Frontal cortex (tissue), 4 donors: ENCODE results near the gene NKPD1. TPM values are rescaled to one million over a fixed set of nuclear protein-coding genes. Genes with fewer than 3 reads are reported as not detected.
A peak's percentile ranks its signal among the peaks of the same experiment; 100 is the strongest.

Experiments used
- DNase-seq, 2 donors: peaks; one replicate each; pipeline ENCODE4 v3.0.0; 2012; ENCODE audit warnings: low spot score in 2 of 2
- FAIRE-seq: peaks from 2 replicates; lab custom pipeline; 2012; peaks lifted over from hg19 to GRCh38; lab: Jason Lieb, UNC
- total RNA-seq: library from RNA; depleted of rRNA; stranded (reverse); fragments of >200 nt; gene quantifications from one replicate; pipeline ENCODE4 v1.2.3, GENCODE V29; 2014
- donor health status: control.
- donor health status: control.
- donor health status: control.

NKPD1 gene, protein sequence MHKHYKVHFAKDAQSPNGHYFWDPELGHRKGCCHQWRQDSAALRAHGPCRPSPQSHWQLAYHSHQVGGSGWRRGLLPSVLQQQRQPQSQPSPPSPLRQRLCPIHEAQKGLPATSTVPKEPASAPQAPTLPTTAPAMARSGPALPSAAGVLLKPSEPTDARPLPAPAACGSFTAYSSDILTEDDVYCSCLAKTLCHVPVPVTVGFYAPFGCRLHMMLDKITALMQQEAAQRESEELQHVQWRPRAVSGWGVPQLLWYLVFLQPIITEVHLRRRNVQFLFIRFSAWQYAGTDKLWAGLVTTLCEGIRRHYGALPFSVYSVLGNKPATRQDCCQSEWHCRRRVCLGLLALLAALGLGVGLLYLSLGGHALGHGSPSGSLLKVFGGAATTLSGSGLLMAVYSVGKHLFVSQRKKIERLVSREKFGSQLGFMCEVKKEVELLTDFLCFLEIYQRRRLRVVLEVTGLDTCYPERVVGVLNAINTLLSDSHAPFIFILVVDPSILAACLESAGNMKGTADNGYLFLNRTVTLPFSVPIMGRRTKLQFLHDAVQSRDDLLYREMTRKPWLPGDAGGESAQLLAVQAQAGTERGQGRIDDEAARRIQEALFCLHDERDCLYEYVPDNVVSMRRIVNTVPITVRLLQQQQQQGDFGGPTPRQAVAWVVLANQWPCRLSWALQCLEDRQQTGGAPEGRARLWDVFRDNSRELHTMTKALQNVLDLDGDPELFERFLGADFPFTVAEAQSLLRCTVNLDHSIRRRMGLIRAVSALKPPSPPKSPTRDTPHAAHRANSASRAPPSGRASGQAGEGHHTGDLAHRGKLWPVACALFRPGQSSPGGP
- 1.2 TPM for total RNA-seq

DNA sequence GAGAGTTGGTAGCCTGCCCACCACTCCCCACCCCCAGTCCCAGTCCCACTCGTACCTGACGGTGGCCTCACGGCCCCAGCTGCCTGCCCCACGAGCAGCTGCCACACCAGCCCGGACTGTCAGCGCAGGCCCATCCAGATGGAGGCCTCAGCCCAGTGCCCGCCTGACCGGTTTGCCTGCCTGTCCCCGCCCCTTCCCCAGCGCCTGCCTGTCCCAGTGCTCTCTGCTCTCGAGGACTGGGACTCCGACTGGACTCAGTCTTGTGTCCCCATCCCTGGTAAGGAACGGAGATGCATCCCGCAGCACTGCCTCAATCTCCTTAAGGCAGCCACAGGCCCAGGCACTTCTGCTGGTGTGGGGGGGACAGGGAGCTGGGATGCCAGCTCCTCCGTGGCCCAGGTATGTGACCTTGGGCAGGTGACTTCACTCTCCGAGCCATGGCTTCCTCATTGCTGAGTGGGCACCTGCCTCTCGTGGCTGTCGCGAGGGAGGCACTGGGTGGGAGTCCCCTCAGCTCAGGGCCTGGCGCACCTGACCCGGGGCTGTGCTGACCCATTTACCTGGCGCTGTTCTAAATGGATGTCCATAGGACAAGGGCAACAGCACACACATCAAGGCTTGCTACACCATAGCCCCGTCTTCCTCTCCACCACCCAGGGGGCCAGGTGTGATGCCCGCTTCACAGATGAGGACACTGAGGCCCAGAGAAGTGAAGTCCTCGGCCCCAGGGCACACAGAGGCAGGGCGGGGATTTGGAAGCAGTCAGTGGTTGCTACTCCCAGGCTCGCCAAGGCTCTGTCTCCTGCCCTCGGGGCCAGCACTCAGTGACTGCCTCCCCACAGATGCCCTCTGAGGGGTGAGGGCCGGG is at the start of gene NKPD1:
NKPD1 (minus strand) TSS at position 113 of the 868 bp plus-strand sequence. CDS start 832 bp downstream, outside the sequence.
- DNase-seq (peak in 1 of 2 donors; percentile 25), FAIRE-seq (no peak)

DNA sequence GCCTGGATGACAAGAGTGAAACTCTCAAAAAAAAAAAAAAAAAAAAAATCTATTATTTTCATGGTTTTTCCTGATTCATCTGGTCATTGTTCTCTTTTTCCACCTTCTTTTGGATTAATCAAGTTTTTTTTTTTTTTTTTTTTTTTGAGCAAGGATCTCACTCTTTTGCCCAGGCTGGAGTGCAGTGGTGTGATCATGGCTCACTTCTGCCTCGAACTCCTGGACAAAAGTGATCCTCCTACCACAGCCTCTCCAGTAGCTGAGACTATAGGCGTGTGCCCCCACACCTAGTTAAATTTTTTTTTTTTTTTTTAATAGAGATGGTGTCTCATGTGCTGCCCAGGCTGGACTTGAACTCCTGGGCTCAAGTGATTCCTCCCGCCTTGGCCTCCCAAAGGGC is 45.5 kb upstream of the NKPD1 start:
- DNase-seq (no peak), FAIRE-seq (no peak)

DNA sequence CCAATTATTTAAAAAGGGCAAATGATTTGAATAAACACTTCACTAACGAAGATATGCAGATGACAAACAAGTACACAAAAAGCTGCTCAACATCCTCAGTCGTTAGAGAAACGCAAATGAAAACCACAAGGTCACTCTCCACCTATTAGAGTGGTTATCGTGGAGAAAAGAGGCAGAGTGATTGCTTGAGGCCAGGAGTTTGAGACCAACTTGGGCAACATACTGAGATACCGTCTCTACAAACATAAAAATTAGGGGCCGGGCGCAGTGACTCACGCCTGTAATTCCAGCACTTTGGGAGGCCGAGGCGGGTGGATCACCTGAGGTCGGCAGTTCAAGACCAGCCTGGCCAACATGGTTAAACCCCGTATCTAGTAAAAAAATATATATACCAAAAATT is 45.0 kb upstream of the NKPD1 start:
- FAIRE-seq (no peak), DNase-seq (no peak)

DNA sequence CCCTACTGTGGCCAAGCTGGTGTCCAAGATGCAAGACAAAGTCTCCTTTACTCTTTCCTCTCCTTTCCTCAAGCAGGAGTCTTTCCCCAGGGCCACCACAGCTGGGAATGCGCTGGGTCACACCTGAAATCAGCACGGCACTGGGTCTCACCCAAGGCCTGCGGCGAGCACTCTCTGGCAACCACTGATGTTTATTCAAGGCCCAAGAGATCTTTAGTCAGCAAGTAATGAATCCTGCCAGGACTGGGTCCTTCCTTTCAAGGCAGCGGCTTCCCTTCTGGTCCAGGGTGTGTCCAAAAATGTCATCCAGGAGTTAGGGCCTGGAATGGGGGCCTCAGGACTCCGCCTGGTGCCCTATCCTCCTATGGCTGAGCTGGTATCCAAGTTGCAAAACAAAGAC is 41.9 kb upstream of the NKPD1 start:
- no peak for FAIRE-seq
- no peak for DNase-seq

DNA sequence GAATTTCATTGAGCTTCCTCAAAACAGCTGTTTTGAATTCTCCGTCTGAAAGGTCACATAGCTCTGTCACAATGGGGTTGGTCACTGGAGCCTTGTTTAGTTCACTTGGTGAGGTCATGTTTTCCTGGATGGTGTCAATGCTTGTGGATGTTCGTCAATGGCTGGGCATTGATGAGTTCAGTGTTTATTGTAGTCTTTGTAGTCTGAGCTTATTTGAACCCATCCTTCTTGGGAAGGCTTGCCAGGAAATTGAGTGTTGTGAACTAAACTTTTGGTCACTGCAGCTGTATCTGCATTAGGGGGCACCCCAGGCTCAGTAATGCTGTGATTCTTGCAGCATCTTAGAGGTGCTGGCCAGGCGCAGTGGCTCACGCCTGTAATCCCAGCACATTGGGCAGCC is 39.8 kb upstream of the NKPD1 start:
- FAIRE-seq (no peak), DNase-seq (no peak)

DNA sequence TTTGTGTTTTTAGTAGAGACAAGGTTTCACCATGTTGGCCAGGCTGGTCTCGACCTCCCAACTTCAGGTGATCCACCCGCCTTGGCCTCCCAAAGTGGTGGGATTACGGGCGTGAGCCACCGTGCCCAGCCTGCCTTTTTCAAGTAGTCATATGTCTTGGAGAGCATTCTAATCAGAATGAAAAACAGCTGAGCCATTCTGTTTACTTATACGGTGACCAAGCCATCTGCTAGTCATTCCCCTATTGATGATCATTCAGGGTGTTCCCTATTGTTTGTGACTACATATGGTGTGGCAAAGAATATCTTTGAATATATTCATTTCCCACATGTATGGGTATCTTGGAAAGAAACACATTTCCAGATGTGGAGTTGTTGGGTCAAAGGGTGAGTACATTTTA is 35.0 kb upstream of the NKPD1 start:
- no peak for FAIRE-seq
- no peak for DNase-seq

DNA sequence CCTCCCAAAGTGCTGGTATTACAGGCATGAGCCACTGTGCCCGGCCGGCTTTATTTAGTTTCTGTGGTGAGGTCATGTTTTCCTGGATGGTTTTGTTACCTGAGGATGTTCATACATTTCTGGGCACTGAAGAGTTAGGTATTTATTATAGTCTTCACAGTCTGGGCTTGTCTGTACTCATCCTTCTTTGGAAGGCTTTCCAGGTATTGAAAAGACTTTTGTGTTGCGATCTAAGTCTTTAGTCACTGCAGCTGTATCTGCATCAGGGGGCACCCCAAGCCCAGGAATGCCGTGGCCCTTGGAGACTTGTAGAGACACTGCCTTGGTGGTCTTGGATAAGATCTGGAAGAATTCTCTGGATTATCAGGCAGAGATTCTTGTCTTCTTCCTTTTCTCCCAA is 30.6 kb upstream of the NKPD1 start:
- no peak for DNase-seq
- FAIRE-seq, result no peak

DNA sequence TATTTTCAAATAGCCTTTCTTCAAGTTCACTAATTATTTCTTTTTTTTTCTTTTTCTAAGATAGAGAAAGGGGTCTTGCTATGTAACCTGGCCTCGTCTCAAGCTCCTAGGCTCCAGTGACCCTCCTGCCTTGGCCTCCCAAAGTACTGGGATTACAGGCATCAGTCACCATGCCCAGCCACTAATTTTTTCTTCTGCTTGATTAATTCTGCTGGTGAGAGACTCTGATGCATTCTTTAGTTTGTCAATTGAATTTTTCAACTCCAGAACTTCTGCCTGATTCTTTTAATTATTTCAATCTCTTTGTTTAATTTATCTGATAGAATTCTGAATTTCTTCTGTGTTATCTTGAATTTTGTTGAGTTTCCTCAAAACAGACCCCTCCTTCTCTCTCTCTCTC is 29.2 kb upstream of the NKPD1 start:
- DNase-seq (no peak), FAIRE-seq (no peak)

DNA sequence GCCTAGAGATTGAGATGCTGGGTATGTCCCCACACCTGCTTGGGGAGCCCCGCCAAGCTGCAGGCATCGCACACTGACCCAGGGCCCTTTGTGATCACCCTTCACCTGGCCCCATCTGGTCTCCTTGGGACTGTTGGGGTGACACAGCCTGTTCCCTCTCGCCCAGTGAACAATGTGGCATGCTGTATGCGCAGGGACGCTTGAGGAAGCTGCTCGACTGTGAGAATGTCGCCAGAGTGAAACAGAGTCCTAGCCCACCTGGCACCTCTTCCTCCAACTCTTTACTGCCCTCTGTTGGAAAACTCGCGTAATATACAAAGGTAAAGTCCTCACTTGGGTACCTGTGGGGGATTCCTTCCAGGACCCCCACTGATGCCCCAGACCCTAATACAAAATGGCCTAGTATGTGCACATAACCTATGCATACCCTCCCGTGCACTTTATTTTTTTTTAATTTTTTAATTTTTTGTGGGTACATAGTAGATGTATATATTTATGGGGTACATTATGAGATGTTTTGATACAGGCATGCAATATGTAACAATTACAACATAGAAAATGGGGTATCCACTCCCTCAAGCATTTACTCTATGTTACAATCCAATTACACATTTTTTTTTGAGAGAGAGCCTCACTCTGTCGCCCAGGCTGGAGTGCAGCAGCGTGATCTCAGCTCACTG is 26.8 kb upstream of the NKPD1 start:
- FAIRE-seq (no peak), DNase-seq (peak in 1 of 2 donors; percentile 37)

DNA sequence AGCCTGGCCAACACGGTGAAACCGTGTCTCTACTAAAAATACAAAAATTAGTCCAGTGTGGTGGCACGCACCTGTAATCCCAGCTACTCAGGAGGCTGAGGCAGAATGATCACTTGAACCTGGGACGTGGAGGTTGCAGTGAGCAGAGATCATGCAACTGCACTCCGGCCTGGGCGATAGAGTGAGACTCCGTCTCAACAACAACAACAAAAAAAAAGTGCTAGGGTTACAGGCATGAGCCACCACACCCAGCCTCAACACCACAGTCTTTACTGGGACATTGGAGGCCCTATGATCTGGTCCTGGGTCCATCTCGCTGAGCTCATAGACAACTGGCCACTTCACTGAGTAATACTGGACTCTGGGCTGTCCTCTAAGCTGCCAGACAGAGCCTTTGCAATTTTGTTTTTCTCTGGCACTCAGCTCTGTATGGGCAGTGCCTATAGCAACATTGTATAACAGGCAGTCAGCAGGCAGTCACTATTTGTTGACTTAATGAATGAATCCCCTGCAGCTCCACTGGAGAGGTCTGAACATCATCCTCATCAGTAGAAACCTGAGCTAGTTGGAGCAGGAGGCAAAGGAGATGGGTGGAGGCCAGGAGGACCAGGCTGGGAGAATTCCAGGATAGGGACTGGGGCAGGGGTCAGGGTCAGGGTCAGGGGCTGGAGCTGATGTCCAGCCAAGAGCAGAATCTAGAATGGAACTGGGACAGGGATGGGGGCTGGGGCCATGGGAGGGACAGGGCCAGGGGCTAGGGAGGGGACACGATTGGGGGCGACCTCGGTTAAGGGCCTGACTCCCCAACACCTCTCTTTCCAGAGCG is 25.9 kb upstream of the NKPD1 start:
- FAIRE-seq (no peak), DNase-seq (no peak)

DNA sequence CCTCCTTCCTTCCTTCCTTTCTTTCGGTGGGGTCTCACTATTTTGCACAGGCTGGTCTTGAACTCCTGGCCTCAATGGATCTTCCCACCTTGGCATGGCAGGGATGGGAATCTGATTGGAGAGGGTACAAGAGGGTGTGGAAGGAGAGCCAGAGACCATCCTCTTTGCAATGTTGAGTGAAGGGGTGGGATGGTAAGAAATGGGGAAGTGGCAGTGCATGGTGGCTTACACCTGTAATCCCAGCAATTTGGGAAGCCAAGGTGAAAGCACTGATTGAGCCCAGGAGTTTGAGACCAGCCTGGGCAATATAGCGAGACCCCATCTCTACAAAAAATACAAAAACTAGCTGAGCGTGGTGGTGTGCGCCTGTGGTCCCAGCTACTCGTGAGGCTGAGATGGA is 23.3 kb upstream of the NKPD1 start:
- FAIRE-seq, result no peak

DNA sequence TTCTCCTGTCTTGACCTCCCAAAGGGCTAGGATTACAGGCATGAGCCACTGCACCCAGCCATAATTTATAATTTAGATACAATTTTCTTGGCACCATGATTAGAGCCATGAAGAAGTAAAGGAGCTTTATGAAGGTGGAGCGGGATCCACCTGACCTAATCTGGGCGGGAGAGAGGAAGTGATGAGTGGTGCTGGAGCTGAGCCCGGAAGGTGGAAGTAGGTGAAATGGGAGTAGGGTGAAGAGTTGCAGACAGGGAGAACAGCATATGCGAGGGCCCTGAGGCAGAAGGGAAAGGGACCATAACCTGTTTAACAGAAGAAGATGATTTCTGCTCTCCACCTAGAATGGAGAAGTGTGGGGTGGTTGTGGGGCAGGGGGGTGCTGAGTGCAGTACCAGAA is 22.0 kb upstream of the NKPD1 start:
- DNase-seq (no peak), FAIRE-seq (no peak)

More for the DNA sequence above, 23.3 kb upstream of the NKPD1 start:
- DNase-seq, result no peak

DNA sequence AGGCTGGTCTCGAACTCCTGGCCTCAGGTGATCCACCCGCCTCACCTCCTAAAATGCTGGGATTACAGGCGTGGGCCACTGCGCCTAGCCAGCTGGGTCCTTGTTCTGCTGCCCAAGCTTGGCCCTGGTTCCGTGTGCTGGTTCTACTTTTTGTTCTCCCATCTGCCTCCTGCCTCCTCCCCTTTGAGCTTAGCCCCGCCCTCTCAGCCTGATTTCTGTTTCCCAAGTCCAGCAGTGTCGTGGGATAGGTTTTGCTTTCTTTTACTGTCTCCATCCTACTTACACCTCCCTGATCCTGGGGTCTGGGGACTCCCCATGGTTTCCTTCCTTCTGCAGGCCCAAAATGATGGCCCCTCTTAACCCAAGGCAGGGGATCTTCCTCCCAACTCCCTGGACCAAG is 20.2 kb upstream of the NKPD1 start:
- FAIRE-seq (no peak), DNase-seq (no peak)

DNA sequence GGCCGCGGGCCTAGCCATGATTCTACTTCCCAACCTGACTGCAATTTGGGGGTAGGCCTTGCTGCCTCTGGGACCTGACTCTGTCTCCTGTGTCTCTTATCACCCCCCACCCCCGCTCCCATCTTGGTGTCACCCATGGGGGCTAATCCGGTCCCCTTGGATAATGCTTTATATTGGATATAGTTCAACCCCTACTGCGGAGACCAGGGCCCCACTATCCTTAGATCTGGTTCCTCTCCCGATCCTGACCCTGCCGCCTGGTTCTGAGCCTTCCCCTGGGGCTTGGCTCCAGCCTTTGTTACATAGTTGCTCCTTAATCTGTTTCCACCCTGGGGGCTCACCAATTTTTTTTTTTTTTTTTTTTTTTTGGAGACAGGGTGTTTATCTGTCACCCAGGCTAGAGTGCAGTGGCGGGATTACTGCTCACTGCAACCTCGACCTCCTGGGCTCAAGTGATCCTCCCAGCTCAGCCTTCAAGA is 19.1 kb upstream of the NKPD1 start:
- no peak for DNase-seq
- no peak for FAIRE-seq

DNA sequence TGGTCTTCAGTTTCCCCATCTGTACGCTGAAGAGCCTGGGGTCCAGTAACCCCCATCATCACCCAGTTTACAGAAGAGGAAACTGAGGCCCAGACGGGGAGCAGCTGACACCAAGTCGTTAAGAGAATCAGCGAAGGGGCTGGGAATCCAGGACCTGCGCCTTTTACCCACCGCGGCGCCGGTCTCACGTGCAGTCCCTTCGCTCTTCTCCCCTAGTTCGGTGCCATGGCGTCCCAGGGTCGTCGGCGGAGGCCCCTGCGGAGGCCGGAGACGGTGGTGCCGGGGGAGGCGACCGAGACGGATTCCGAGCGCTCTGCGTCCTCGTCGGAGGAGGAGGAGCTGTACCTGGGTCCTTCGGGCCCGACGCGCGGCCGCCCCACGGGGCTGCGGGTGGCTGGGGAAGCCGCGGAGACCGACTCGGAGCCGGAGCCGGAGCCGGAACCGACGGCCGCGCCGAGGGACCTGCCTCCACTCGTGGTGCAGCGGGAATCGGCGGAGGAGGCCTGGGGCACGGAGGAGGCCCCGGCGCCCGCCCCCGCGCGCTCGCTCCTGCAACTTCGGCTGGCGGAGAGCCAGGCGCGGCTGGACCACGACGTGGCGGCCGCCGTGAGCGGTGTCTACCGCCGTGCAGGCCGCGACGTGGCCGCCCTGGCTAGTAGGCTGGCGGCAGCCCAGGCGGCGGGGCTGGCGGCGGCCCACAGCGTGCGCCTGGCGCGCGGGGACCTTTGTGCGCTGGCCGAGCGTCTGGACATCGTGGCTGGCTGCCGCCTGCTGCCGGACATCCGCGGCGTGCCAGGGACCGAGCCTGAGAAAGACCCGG is 18.5 kb upstream of the NKPD1 start:
- peak in 1 of 2 donors; percentile 21 for DNase-seq
- no peak for FAIRE-seq

DNA sequence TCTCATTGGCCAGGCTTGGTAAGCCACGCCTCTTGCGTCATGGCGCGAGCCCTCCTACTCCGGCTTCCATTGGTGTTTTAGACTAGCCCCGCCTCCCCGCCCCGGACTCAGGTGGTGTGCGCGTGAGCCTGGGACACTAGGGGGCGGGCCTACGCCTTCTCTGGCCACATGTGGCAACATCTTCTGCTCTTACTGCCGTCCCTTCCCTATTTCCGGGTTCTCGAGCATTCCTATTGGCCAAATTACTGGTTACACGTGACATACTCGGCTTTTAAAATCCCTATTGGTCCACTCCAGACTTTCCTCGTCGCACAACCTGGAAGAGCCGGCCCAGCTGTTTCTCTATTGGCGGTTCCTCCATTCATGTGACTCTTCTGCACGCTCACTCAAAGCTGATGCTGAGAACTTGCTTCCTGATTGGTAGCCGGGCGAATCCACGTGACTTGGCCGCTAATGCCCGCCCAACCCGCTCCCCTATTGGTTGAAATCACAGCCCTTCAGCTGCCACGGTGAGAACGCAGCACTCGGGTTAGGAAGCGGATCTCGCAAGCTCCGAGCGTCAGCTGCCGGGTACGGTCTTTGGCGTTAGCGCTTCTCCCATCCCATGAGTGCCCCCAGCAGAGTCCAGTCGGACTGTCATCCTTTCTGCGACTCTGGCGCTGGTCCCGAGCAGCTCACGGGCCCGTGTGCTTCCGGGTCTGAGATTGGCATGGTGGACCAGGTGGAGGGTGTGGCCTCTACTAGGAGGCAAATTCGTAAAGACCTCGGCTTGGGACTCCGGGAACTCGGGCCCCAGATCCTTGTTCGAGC is 17.7 kb upstream of the NKPD1 start, which contains the start of gene BLOC1S3:
BLOC1S3 (plus strand) TSS at position 523 of the 810 bp plus-strand sequence. CDS start 513 bp downstream, outside the sequence.
- FAIRE-seq (peak; percentile 99), DNase-seq (peak; percentile 98)

DNA sequence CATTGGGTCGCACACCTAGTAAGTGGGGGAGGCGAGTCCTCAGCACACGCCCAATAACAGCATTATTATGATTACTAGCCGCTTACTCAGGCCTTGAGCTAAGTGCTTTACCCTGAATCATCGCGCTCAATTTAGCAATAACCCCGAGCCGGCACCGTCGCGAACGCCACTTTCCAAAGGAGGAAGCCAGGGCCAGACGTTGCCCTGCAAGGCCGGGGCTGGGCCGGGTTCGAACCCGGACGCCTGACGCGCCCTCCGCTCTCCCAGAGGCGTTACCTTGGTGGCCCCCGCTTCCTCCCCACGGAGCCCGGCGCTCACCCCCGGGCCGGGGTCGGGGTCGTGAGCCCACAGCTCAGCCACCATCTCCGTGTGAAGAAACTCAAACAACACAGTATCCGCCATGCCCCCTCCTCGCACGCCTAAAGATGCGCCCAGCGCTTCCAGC is 17.1 kb upstream of the NKPD1 start, which contains the start of gene TRAPPC6A:
TRAPPC6A (minus strand) TSS at position 421 of the 445 bp plus-strand sequence; CDS start at position 402, 19 bp downstream.
- no peak for FAIRE-seq

More for the DNA sequence above, 17.1 kb upstream of the NKPD1 start, which contains the start of gene TRAPPC6A:
- DNase-seq, result no peak
